ENCODE data around the gene COA8.

The COA8 gene

GRCh38 chr14:103548463-103549351 is 14.1 kb upstream of the COA8 start:
- DNase-seq (ENCODE audit: low read depth), result no peak

GRCh38 chr14:103549361-103550311 is 13.1 kb upstream of the COA8 start:
- DNase-seq (ENCODE audit: low read depth), result no peak

- DNase-seq (ENCODE audit: low read depth), result no peak
Observed at GRCh38 chr14:103550451-103551337, 12.1 kb upstream of the COA8 start.

- DNase-seq (ENCODE audit: low read depth), result no peak
Observed at GRCh38 chr14:103551338-103551762, 11.4 kb upstream of the COA8 start.

- DNase-seq (ENCODE audit: low read depth), result peak; percentile 61
Observed at GRCh38 chr14:103552011-103552845, 10.5 kb upstream of the COA8 start.

- DNase-seq (ENCODE audit: low read depth), result no peak
Observed at GRCh38 chr14:103552846-103553210, 9.9 kb upstream of the COA8 start.

GRCh38 chr14:103555559-103556337 is 7.0 kb upstream of the COA8 start:
- DNase-seq (ENCODE audit: low read depth), result no peak

- no peak for DNase-seq (ENCODE audit: low read depth)
Observed at GRCh38 chr14:103556946-103557758, 5.6 kb upstream of the COA8 start.

- peak; percentile 97 for DNase-seq (ENCODE audit: low read depth)
Observed at GRCh38 chr14:103558071-103558882, 4.5 kb upstream of the COA8 start.

GRCh38 chr14:103559766-103560165 is 3.0 kb upstream of the COA8 start:
- no peak for DNase-seq (ENCODE audit: low read depth)

GRCh38 chr14:103560691-103561090 is 2.1 kb upstream of the COA8 start:
- DNase-seq (ENCODE audit: low read depth), result no peak

GRCh38 chr14:103561381-103562178 is 1.2 kb upstream of the COA8 start:
- DNase-seq (ENCODE audit: low read depth), result peak; percentile 59

- peak; percentile 37 for DNase-seq (ENCODE audit: low read depth)
Observed at GRCh38 chr14:103562179-103562428, 656 bp upstream of the COA8 start.

GRCh38 chr14:103563226-103563620 is 463 bp downstream of the COA8 start:
- DNase-seq (ENCODE audit: low read depth), result no peak

GRCh38 chr14:103563844-103564505 is 1.2 kb downstream of the COA8 start:
- no peak for DNase-seq (ENCODE audit: low read depth)

GRCh38 chr14:103568952-103569351 is 6.2 kb downstream of the COA8 start:
- no peak for DNase-seq (ENCODE audit: low read depth)

- DNase-seq (ENCODE audit: low read depth), result no peak
Observed at GRCh38 chr14:103569408-103569807, 6.6 kb downstream of the COA8 start.
